HEK293 (cell line): ENCODE data around the gene INF2.

Experiments used
- CTCF ChIA-PET: fragments of 350-600 bp; formaldehyde crosslinking; extraction: SDS; loops from one replicate; lab custom pipeline; 2021; ENCODE audit warnings: antibody characterized with exemption; lab: Yijun Ruan, JAX
- POLR2A ChIA-PET: fragments of 300-600 bp; formaldehyde crosslinking; extraction: SDS; loops from one replicate; lab custom pipeline; 2020; ENCODE audit warnings: antibody characterized with exemption, inconsistent platforms; lab: Yijun Ruan, JAX
- H3K27ac ChIP-seq: fragments of 200-500 bp; sonication (Bioruptor generic); 2 replicates; pipeline ENCODE4 v1.5.1; 2014; ENCODE audit warnings: low read depth, low read length, control low read depth, inconsistent platforms; ENCODE audit errors: extremely low read depth
- H3K36me3 ChIP-seq, 2 experiments: fragments of 200-500 bp in 1 of 2; sonication (Bioruptor generic) in 1 of 2; 1 replicate in 1 of 2; 2 replicates in 1 of 2; pipeline ENCODE4 v1.5.1; 2014 to 2017; ENCODE audit warnings: inconsistent platforms in 2 of 2, low read length in 2 of 2; ENCODE audit not compliant: control insufficient read depth in 2 of 2, insufficient read depth in 1 of 2
- H3K4me1 ChIP-seq: fragments of 200-500 bp; sonication (Bioruptor generic); 2 replicates; pipeline ENCODE4 v1.5.1; 2014; ENCODE audit warnings: mild to moderate bottlenecking, low read length, inconsistent platforms; ENCODE audit not compliant: control insufficient read depth, insufficient read depth
- H3K4me3 ChIP-seq: 2 replicates; pipeline ENCODE4 v1.5.1; 2011; ENCODE audit warnings: low read depth, mild to moderate bottlenecking, control low read depth, low read length, moderate library complexity
- H3K9me3 ChIP-seq: fragments of 200-500 bp; sonication (Bioruptor generic); 2 replicates; pipeline ENCODE4 v1.5.1; 2014; ENCODE audit warnings: low read depth, low read length, inconsistent platforms; ENCODE audit not compliant: control insufficient read depth, insufficient read depth
- EGR2 ChIP-seq: fragments of 450-650 bp; formaldehyde crosslinking; IDR thresholded peaks from 2 replicates; pipeline ENCODE4 v1.5.1; 2016; ENCODE audit warnings: low read depth, missing biosample characterization, missing genetic modification characterization
- HIC1 ChIP-seq: fragments of 450-650 bp; formaldehyde crosslinking; IDR thresholded peaks from 2 replicates; pipeline ENCODE4 v1.5.1; 2016; ENCODE audit warnings: missing biosample characterization, missing genetic modification characterization
- KLF1 ChIP-seq: fragments of 450-650 bp; formaldehyde crosslinking; IDR thresholded peaks from 2 replicates; pipeline ENCODE4 v1.5.1; 2016; ENCODE audit warnings: missing biosample characterization, missing genetic modification characterization
- KLF17 ChIP-seq: fragments of 450-650 bp; formaldehyde crosslinking; IDR thresholded peaks from 2 replicates; pipeline ENCODE4 v1.5.1; 2016; ENCODE audit warnings: missing biosample characterization, missing genetic modification characterization
- KLF8 ChIP-seq: fragments of 450-650 bp; formaldehyde crosslinking; IDR thresholded peaks from 2 replicates; pipeline ENCODE4 v1.5.1; 2016; ENCODE audit warnings: missing biosample characterization, missing genetic modification characterization
- PATZ1 ChIP-seq: fragments of 450-650 bp; formaldehyde crosslinking; IDR thresholded peaks from 2 replicates; pipeline ENCODE4 v1.5.1; 2016; ENCODE audit warnings: missing biosample characterization, missing genetic modification characterization
- PBX3 ChIP-seq: sonication (generic); formaldehyde crosslinking; IDR thresholded peaks from 2 replicates; pipeline ENCODE4 v1.8.1; 2022; ENCODE audit warnings: mild to moderate bottlenecking, moderate library complexity, missing genetic modification reagents
- PRDM2 ChIP-seq: fragments of 450-650 bp; formaldehyde crosslinking; IDR thresholded peaks from 2 replicates; pipeline ENCODE4 v1.5.1; 2016; ENCODE audit warnings: missing biosample characterization, missing genetic modification characterization, borderline replicate concordance
- SCRT1 ChIP-seq: fragments of 450-650 bp; formaldehyde crosslinking; IDR thresholded peaks from 2 replicates; pipeline ENCODE4 v1.5.1; 2016; ENCODE audit warnings: missing biosample characterization, missing genetic modification characterization, borderline replicate concordance
- ZBTB26 ChIP-seq: fragments of 450-650 bp; formaldehyde crosslinking; optimal IDR thresholded peaks from 2 replicates; pipeline ENCODE3; 2016; ENCODE audit warnings: missing biosample characterization, mild to moderate bottlenecking, missing genetic modification characterization
- ZBTB8A ChIP-seq: fragments of 450-650 bp; formaldehyde crosslinking; IDR thresholded peaks from 2 replicates; pipeline ENCODE4 v1.5.1; 2016; ENCODE audit warnings: missing biosample characterization, missing genetic modification characterization
- ZFP69B ChIP-seq: fragments of 450-650 bp; formaldehyde crosslinking; IDR thresholded peaks from 2 replicates; pipeline ENCODE4 v1.5.1; 2016; ENCODE audit warnings: missing biosample characterization, missing genetic modification characterization
- ZIC2 ChIP-seq: fragments of 450-650 bp; formaldehyde crosslinking; IDR thresholded peaks from 2 replicates; pipeline ENCODE4 v1.5.1; 2016; ENCODE audit warnings: missing biosample characterization, missing genetic modification characterization
- ZNF335 ChIP-seq: fragments of 450-650 bp; formaldehyde crosslinking; conservative IDR thresholded peaks from 2 replicates; pipeline ENCODE4 v1.5.1; 2016; ENCODE audit warnings: missing biosample characterization, missing genetic modification characterization
- ZNF423 ChIP-seq: fragments of 450-650 bp; formaldehyde crosslinking; IDR thresholded peaks from 2 replicates; pipeline ENCODE4 v1.5.1; 2016; ENCODE audit warnings: missing biosample characterization, missing genetic modification characterization
- ZNF433 ChIP-seq: fragments of 450-650 bp; formaldehyde crosslinking; IDR thresholded peaks from 2 replicates; pipeline ENCODE4 v1.5.1; 2016; ENCODE audit warnings: missing biosample characterization, missing genetic modification characterization, low read depth
- ZNF561 ChIP-seq: fragments of 450-650 bp; IDR thresholded peaks from 2 replicates; pipeline ENCODE4 v1.5.1; 2018; ENCODE audit warnings: missing biosample characterization, missing genetic modification characterization, borderline replicate concordance
- ZNF610 ChIP-seq: fragments of 450-650 bp; formaldehyde crosslinking; IDR thresholded peaks from 2 replicates; pipeline ENCODE4 v1.5.1; 2016; ENCODE audit warnings: missing biosample characterization, missing genetic modification characterization, borderline replicate concordance
- ZNF629 ChIP-seq: fragments of 450-650 bp; formaldehyde crosslinking; IDR thresholded peaks from 2 replicates; pipeline ENCODE4 v1.5.1; 2017; ENCODE audit warnings: missing biosample characterization, missing genetic modification characterization
- ZNF768 ChIP-seq: fragments of 450-650 bp; formaldehyde crosslinking; IDR thresholded peaks from 2 replicates; pipeline ENCODE4 v1.5.1; 2018; ENCODE audit warnings: missing biosample characterization, mild to moderate bottlenecking, missing genetic modification characterization
- ZXDB ChIP-seq: fragments of 450-650 bp; formaldehyde crosslinking; IDR thresholded peaks from 2 replicates; pipeline ENCODE4 v1.5.1; 2016; ENCODE audit warnings: missing biosample characterization, missing genetic modification characterization

The INF2 gene

GRCh38 chr14:104689881-104690711, 678 bp downstream of the INF2 start:
- peak overlapping the region; percentile 69; the same call in 1 of the 2 replicates for H3K27ac ChIP-seq
- CTCF ChIA-PET = interaction anchor here (0.6 to 1.4 kb wide), 6 partner anchors 12 to 114 kb away, joined by 3 to 6 read pairs (median 3); partner anchors contain the start of gene SIVA1
- H3K4me1 ChIP-seq = no peaks in the 10 kb centered on the region; the same call in 1 of the 2 replicates
- H3K9me3 ChIP-seq = no peaks in the 10 kb centered on the region
- peaks cover 0 to 32% of the 10 kb centered on the region in 2 experiments; a peak in 1 of 3 replicates for H3K36me3 ChIP-seq
- H3K4me3 ChIP-seq = peak overlapping the region; percentile 85
- POLR2A ChIA-PET = interaction anchor here (0.6 kb wide), 1 partner anchor 897 kb away, joined by 12 read pairs; no protein-coding TSS in a partner anchor
- TF ChIP-seq KLF1 (tag by site-specific recombination) (peak; percentile 61), ZBTB26 (tag by site-specific recombination) (peak; percentile 61), ZNF768 (tag by site-specific recombination) (no peak), ZNF561 (0 out of 2 replicates have a peak, but pooled peaks have one; percentile 48), ZNF335 (tag by site-specific recombination) (peak; percentile 26), PATZ1 (peak; percentile 70), PRDM2 (tag by site-specific recombination) (no peak), SCRT1 (tag by site-specific recombination) (no peak), HIC1 (tag by site-specific recombination) (peak; percentile 17; the same call in 1 of the 2 replicates), EGR2 (tag by site-specific recombination) (peak; percentile 81), ZFP69B (tag by site-specific recombination) (peak; percentile 93), ZIC2 (peak; percentile 90), ZNF610 (tag by site-specific recombination) (no peak), ZNF433 (tag by site-specific recombination) (no peak), KLF8 (tag by site-specific recombination) (peak; percentile 34; the same call in 1 of the 2 replicates), ZNF423 (tag by site-specific recombination) (peak; percentile 92), ZXDB (0 out of 2 replicates have a peak, but pooled peaks have one; percentile 32), PBX3 (CRISPR knock-in tag) (peak; percentile 51; the same call in 1 of the 2 replicates), ZBTB8A (tag by site-specific recombination) (peak; percentile 62), KLF17 (tag by site-specific recombination) (peak; percentile 82), ZNF629 (tag by site-specific recombination) (no peak)
